NK-92 (cell line): ENCODE data around the gene PHF5A.
"Not testable (repeated sequence)": the region's sequence is repeated elsewhere in the genome, so short reads cannot be mapped to it uniquely, and the experiment has no call there.

Experiments used
- DNase-seq: peaks from one replicate; lab custom pipeline; 2025; ENCODE audit not compliant: unreplicated experiment; lab: John Stamatoyannopoulos, UW

PHF5A gene

GRCh38 chr22:41488076-41488475 lies 19.6 kb upstream of the PHF5A start:
- no peak for DNase-seq

- DNase-seq: no peak
Observed at GRCh38 chr22:41487037-41487935, 18.8 kb upstream of the PHF5A start.

GRCh38 chr22:41485033-41485432 lies 16.5 kb upstream of the PHF5A start:
- no peak for DNase-seq

- no peak for DNase-seq
Observed at GRCh38 chr22:41482319-41482935, 13.9 kb upstream of the PHF5A start.

GRCh38 chr22:41481925-41482318 lies 13.4 kb upstream of the PHF5A start:
- no peak for DNase-seq

- no peak for DNase-seq
Observed at GRCh38 chr22:41481131-41481830, 12.8 kb upstream of the PHF5A start.

GRCh38 chr22:41480397-41480735 lies 11.9 kb upstream of the PHF5A start:
- DNase-seq: no peak

- DNase-seq: no peak
Observed at GRCh38 chr22:41479671-41480396, 11.3 kb upstream of the PHF5A start.

GRCh38 chr22:41478891-41479521 lies 10.5 kb upstream of the PHF5A start:
- no peak for DNase-seq

- DNase-seq: no peak
Observed at GRCh38 chr22:41478473-41478872, 10.0 kb upstream of the PHF5A start.

- DNase-seq: no peak
Observed at GRCh38 chr22:41474872-41475451, 6.5 kb upstream of the PHF5A start.

GRCh38 chr22:41471568-41471967 lies 3.1 kb upstream of the PHF5A start:
- no peak for DNase-seq

- no peak for DNase-seq
Observed at GRCh38 chr22:41470886-41471285, 2.4 kb upstream of the PHF5A start.

- DNase-seq: no peak
Observed at GRCh38 chr22:41469218-41469851, 843 bp upstream of the PHF5A start.

- no peak for DNase-seq
Observed at GRCh38 chr22:41461901-41462300, 6.6 kb downstream of the PHF5A start.

GRCh38 chr22:41460071-41460470 lies 8.4 kb downstream of the PHF5A start:
- not testable (repeated sequence) for DNase-seq

- DNase-seq: no peak
Observed at GRCh38 chr22:41459431-41459830, 9.1 kb downstream of the PHF5A start.

- no peak for DNase-seq
Observed at GRCh38 chr22:41458161-41458728, 10.2 kb downstream of the PHF5A start.

- peak; percentile 38 for DNase-seq
Observed at GRCh38 chr22:41448189-41448808, 20.2 kb downstream of the PHF5A start.
